CD14-positive monocyte (primary cell): Measurements from ENCODE around the gene ELN. TPM values are rescaled to one million over a fixed set of nuclear protein-coding genes. Genes with fewer than 3 reads are reported as not detected.
A peak's percentile ranks its signal among the peaks of the same experiment; 100 is the strongest.

Experiments used
- DNase-seq, 3 donors: peaks; one replicate each; pipeline ENCODE4 v3.0.0-alpha.2; 2011 to 2022
- H2AFZ ChIP-seq: 2 replicates; pipeline ENCODE4 v1.6.0; 2012; ENCODE audit warnings: mild to moderate bottlenecking, low read depth, low read length, inconsistent platforms; ENCODE audit not compliant: insufficient read depth, poor library complexity, severe bottlenecking
- H3K27ac ChIP-seq, 2 donors: 1 replicate in 1 of 2; 2 replicates in 1 of 2; pipeline ENCODE4 v1.5.1; 2012 to 2013; ENCODE audit warnings: low read length in 2 of 2, control low read depth in 1 of 2, inconsistent platforms in 1 of 2, low read depth in 1 of 2, mild to moderate bottlenecking in 1 of 2
- H3K27me3 ChIP-seq, 2 donors: one replicate each; pipeline versions ENCODE4 v1.6.0 to v1.6.1; 2011 to 2013; ENCODE audit warnings: low read length in 2 of 2; ENCODE audit not compliant: control insufficient read depth in 2 of 2, insufficient read depth in 2 of 2
- H3K36me3 ChIP-seq, 2 donors: replicated peaks in 1 of 2; 1 replicate in 1 of 2; 2 replicates in 1 of 2; pipeline versions ENCODE4 v1.5.1 to v1.6.1; 2012 to 2013; ENCODE audit warnings: low read length in 2 of 2, control low read depth in 1 of 2, inconsistent platforms in 1 of 2, mild to moderate bottlenecking in 1 of 2; ENCODE audit not compliant: insufficient read depth in 2 of 2, control insufficient read depth in 1 of 2
- H3K4me1 ChIP-seq, 2 donors: 1 replicate in 1 of 2; 2 replicates in 1 of 2; pipeline versions ENCODE4 v1.5.1 to v1.6.1; 2012 to 2013; ENCODE audit warnings: low read length in 2 of 2, control low read depth in 1 of 2, inconsistent platforms in 1 of 2, mild to moderate bottlenecking in 1 of 2, moderate library complexity in 1 of 2; ENCODE audit not compliant: insufficient read depth in 2 of 2, control insufficient read depth in 1 of 2
- H3K4me2 ChIP-seq: replicated peaks from 2 replicates; pipeline ENCODE3; 2012; ENCODE audit warnings: low read length, moderate library complexity, mild to moderate bottlenecking; ENCODE audit not compliant: poor library complexity, severe bottlenecking; ENCODE audit errors: extremely low read depth
- H3K4me3 ChIP-seq, 3 experiments: fragments of 200-600 bp in 1 of 3; sonication (generic) in 1 of 3; replicated peaks in 1 of 3; 1 replicate in 2 of 3; 2 replicates in 1 of 3; pipeline ENCODE4 v1.5.1; 2011 to 2013; ENCODE audit warnings: low read length in 3 of 3, mild to moderate bottlenecking in 3 of 3, control low read depth in 2 of 3, low read depth in 2 of 3, inconsistent platforms in 1 of 3, moderate library complexity in 1 of 3
- H3K79me2 ChIP-seq: 2 replicates; pipeline ENCODE4 v1.6.0; 2012; ENCODE audit warnings: mild to moderate bottlenecking, control low read depth, inconsistent platforms, low read length, moderate library complexity; ENCODE audit not compliant: insufficient read depth
- H3K9ac ChIP-seq: 2 replicates; pipeline ENCODE4 v1.6.0; 2017; ENCODE audit warnings: low read length, mild to moderate bottlenecking; ENCODE audit not compliant: insufficient read depth, poor library complexity, severe bottlenecking
- H3K9me3 ChIP-seq, 2 donors: replicated peaks in 1 of 2; 1 replicate in 1 of 2; 2 replicates in 1 of 2; pipeline versions ENCODE4 v1.5.1 to v1.6.1; 2012 to 2013; ENCODE audit warnings: low read length in 2 of 2, control low read depth in 1 of 2; ENCODE audit not compliant: control insufficient read depth in 1 of 2, insufficient read depth in 1 of 2
- H4K20me1 ChIP-seq: 2 replicates; pipeline ENCODE4 v1.6.0; 2012; ENCODE audit warnings: mild to moderate bottlenecking, low read length, control low read depth, moderate library complexity; ENCODE audit not compliant: insufficient read depth
- H3K27ac Mint-ChIP-seq, 7 donors: one replicate each; pipeline ENCODE4 v1.8.0; 2020; ENCODE audit warnings: mild to moderate bottlenecking in 7 of 7, mixed read lengths in 7 of 7, moderate library complexity in 6 of 7, inconsistent platforms in 2 of 7
- H3K27me3 Mint-ChIP-seq, 3 donors: one replicate each; pipeline ENCODE4 v1.8.0; 2021 to 2022; ENCODE audit warnings: low read depth in 3 of 3, mild to moderate bottlenecking in 3 of 3, mixed read lengths in 3 of 3, moderate library complexity in 3 of 3, inconsistent platforms in 1 of 3
- H3K36me3 Mint-ChIP-seq, 2 donors: one replicate each; pipeline ENCODE4 v1.8.0; 2020; ENCODE audit warnings: mixed read lengths in 2 of 2, inconsistent platforms in 1 of 2, mild to moderate bottlenecking in 1 of 2
- H3K4me1 Mint-ChIP-seq: one replicate; pipeline ENCODE4 v1.8.0; 2020; ENCODE audit warnings: mild to moderate bottlenecking, mixed read lengths
- H3K4me3 Mint-ChIP-seq, 2 donors: one replicate each; pipeline ENCODE4 v1.8.0; 2020; ENCODE audit warnings: mild to moderate bottlenecking in 2 of 2, mixed read lengths in 2 of 2, moderate library complexity in 1 of 2
- H3K9me3 Mint-ChIP-seq, 7 donors: one replicate each; pipeline ENCODE4 v1.8.0; 2020 to 2022; ENCODE audit warnings: mixed read lengths in 7 of 7, mild to moderate bottlenecking in 6 of 7, moderate library complexity in 6 of 7, inconsistent platforms in 2 of 7
- WGBS: methylation state at CpG from one replicate; pipeline ENCODE4 v1.1.5; 2013; ENCODE audit warnings: missing lambda C conversion rate; ENCODE audit not compliant: insufficient coverage; 5-methylcytosine and 5-hydroxymethylcytosine counted together
- intact Hi-C, 2 donors: fragments of 100-400 bp; cut with micrococcal nuclease; formaldehyde crosslinking; loops; one replicate each; pipeline versions ENCODE4 v1.15.0 to v1.15.1; 2023
- polyA plus RNA-seq, 3 donors: library from polyadenylated mRNA; depleted of rRNA in 1 of 3; unstranded in 2 of 3; stranded (reverse) in 1 of 3; fragments of 300-500 nt in 2 of 3; fragments of >200 nt in 1 of 3; fragmentation: Illumina TruSeq in 2 of 3; gene quantifications; 1 replicate in 2 of 3; 2 replicates in 1 of 3; pipeline ENCODE4 v1.2.3, GENCODE V29; 2012 to 2021
- TF ChIP-seq, protein P1 (sequence below): fragments of 200-600 bp; IDR thresholded peaks from one replicate; pipeline ENCODE4 v1.8.0; 2022; ENCODE audit warnings: antibody characterized with exemption, mild to moderate bottlenecking

ELN gene
- polyA plus RNA-seq, 3 donors: not detected

DNA sequence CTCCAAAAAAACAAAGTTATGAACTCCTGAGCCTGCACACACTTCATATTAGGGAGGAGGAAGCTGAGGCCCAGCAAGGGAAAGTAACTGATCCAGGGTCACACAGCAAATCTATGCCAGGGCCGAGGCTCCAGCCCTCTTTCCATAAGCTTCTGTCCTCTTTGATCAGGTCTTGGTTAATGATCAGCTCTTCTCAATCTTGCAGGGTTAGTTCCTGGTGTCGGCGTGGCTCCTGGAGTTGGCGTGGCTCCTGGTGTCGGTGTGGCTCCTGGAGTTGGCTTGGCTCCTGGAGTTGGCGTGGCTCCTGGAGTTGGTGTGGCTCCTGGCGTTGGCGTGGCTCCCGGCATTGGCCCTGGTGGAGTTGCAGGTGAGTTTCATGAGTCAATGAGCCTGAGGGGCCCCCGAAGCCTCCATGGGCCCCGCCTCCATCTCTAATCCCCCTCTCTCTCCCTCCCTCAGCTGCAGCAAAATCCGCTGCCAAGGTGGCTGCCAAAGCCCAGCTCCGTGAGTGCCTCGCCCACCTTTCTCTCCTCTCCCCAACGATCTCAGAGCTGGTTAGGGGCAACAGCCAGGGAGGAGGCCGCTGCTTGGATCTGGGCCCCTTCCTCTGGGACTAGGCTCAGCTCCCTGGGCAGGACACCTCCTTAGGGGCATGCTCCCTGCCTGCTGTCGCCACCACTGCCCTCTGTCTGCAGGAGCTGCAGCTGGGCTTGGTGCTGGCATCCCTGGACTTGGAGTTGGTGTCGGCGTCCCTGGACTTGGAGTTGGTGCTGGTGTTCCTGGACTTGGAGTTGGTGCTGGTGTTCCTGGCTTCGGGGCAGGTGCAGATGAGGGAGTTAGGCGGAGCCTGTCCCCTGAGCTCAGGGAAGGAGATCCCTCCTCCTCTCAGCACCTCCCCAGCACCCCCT, 32.0 kb downstream of the ELN start:
- no peak overlapping the region for H2AFZ ChIP-seq
- H3K36me3 Mint-ChIP-seq: no peaks in the 10 kb centered on the region
- no peak for DNase-seq
- peaks cover 15% of the 10 kb centered on the region for H3K4me1 Mint-ChIP-seq
- no peak overlapping the region for H3K4me3 Mint-ChIP-seq
- peaks cover 1 to 9% (median 6%) of the 10 kb centered on the region in 7 donors for H3K9me3 Mint-ChIP-seq
- H3K27me3 Mint-ChIP-seq: peaks cover 0 to 10% (median 7%) of the 10 kb centered on the region in 3 donors
- WGBS: 91% methylated on average over 11 of the region's 21 CpGs
- H3K4me2 ChIP-seq: no peak overlapping the region
- H3K4me3 ChIP-seq: no peak overlapping the region
- peak overlapping the region in 1 of 7 donors; percentile 50 for H3K27ac Mint-ChIP-seq
- H3K79me2 ChIP-seq: no peaks in the 10 kb centered on the region
- H3K27ac ChIP-seq: no peak overlapping the region
- H3K9ac ChIP-seq: no peak overlapping the region
- H3K9me3 ChIP-seq: peaks cover 0 to 4% of the 10 kb centered on the region in 2 donors
- TF ChIP-seq, protein P1, sequence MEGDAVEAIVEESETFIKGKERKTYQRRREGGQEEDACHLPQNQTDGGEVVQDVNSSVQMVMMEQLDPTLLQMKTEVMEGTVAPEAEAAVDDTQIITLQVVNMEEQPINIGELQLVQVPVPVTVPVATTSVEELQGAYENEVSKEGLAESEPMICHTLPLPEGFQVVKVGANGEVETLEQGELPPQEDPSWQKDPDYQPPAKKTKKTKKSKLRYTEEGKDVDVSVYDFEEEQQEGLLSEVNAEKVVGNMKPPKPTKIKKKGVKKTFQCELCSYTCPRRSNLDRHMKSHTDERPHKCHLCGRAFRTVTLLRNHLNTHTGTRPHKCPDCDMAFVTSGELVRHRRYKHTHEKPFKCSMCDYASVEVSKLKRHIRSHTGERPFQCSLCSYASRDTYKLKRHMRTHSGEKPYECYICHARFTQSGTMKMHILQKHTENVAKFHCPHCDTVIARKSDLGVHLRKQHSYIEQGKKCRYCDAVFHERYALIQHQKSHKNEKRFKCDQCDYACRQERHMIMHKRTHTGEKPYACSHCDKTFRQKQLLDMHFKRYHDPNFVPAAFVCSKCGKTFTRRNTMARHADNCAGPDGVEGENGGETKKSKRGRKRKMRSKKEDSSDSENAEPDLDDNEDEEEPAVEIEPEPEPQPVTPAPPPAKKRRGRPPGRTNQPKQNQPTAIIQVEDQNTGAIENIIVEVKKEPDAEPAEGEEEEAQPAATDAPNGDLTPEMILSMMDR: no peak
- H3K27me3 ChIP-seq: no peaks in the 10 kb centered on the region
- H3K4me1 ChIP-seq: peaks cover 8 to 11% of the 10 kb centered on the region in 2 donors
- intact Hi-C loops: loop anchor here in 1 of 2 donors (10.0 kb wide), 1 partner anchor 225 kb away; the partner anchor contains the start of gene CLIP2
- H4K20me1 ChIP-seq: no peaks in the 10 kb centered on the region
- no peaks in the 10 kb centered on the region for H3K36me3 ChIP-seq

DNA sequence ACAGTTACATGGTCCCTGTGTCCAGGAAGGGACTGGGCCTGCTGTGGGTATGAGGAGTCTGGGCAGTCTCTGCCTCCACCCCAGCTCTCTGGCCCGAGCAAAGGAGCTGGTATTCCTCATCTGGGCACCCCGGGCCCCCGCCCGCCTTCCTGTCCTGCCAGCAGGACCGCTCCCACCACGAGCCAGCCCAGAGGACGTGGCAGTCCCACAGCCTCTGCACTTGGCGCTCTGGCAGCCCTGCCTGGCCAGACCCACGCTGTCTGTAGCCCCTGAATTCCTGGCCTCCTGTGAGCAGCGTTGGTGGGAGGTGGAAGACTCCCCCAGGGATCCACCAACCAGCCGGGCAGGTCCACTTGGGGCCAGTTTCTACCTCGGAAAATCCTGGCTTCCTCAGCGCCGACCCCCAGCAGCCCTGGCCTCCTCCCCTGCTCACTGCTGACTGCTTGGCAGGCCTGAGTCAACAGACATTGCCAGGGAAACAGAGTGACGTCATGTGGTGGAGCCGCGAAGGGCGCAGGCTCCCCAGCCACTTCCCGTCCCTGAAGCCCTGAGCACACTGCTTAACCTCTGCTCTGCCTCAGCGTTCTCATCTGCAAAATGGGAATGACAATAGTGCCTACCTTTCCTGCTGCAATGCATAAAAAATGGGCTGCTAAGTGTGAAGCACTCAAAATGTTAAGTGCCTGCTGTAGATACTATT, 34.0 kb downstream of the ELN start:
- Histone ChIP-seq H3K27ac (peak overlapping the region in 1 of 2 donors; percentile 14), H3K9me3 (peaks cover 0 to 4% of the 10 kb centered on the region in 2 donors), H3K79me2 (no peaks in the 10 kb centered on the region), H3K27me3 (no peaks in the 10 kb centered on the region), H3K36me3 (no peaks in the 10 kb centered on the region), H2AFZ (no peak overlapping the region), H3K4me2 (no peak overlapping the region), H3K4me1 (peaks cover 8 to 11% of the 10 kb centered on the region in 2 donors), H3K9ac (no peak overlapping the region), H4K20me1 (no peaks in the 10 kb centered on the region), H3K4me3 (no peak overlapping the region)
- WGBS: 55% methylated on average over 20 of the region's 20 CpGs
- H3K4me1 Mint-ChIP-seq: peaks cover 15% of the 10 kb centered on the region
- TF ChIP-seq, protein P1: no peak
- peak; percentile 57 to 76 (median 68) for DNase-seq
- peaks cover 0 to 8% (median 5%) of the 10 kb centered on the region in 3 donors for H3K27me3 Mint-ChIP-seq
- H3K36me3 Mint-ChIP-seq: no peaks in the 10 kb centered on the region
- H3K27ac Mint-ChIP-seq: peak overlapping the region; percentile 74 to 92 (median 83)
- H3K4me3 Mint-ChIP-seq: no peak overlapping the region
- intact Hi-C loops: loop anchor here in 1 of 2 donors (10.0 kb wide), 1 partner anchor 223 kb away; the partner anchor contains the start of gene CLIP2
- peaks cover 1 to 9% (median 6%) of the 10 kb centered on the region in 7 donors for H3K9me3 Mint-ChIP-seq
